Activated T-helper 2 cell treated with anti-CD3 and anti-CD28 coated beads, Interferon-gamma antibody, Interleukin-2, Interleukin-4, amounts not matched to agents 10 μg/mL and 5 μg/mL and 100 μg/mL, durations not matched to agents 14 hours and 24 hours and 36 hours (primary cell): ENCODE measurements around the gene TPRN. TPM values are rescaled to one million over a fixed set of nuclear protein-coding genes. Genes with fewer than 3 reads are reported as not detected.

ENCODE experiments used
- DNase-seq: peaks from one replicate; pipeline ENCODE4 v3.0.0; 2021; ENCODE audit warnings: low spot score
- H3K27ac Mint-ChIP-seq: one replicate; pipeline ENCODE4 v1.8.0; 2021; ENCODE audit warnings: mixed read lengths
- H3K27me3 Mint-ChIP-seq: one replicate; pipeline ENCODE4 v1.8.0; 2021; ENCODE audit warnings: low read depth, mixed read lengths
- H3K36me3 Mint-ChIP-seq: one replicate; pipeline ENCODE4 v1.8.0; 2021; ENCODE audit warnings: low read depth, mixed read lengths
- H3K4me1 Mint-ChIP-seq: one replicate; pipeline ENCODE4 v1.8.0; 2021; ENCODE audit warnings: low read depth, mixed read lengths
- H3K4me3 Mint-ChIP-seq: one replicate; pipeline ENCODE4 v1.8.0; 2021; ENCODE audit warnings: low read depth, mild to moderate bottlenecking, moderate library complexity, mixed read lengths
- H3K9me3 Mint-ChIP-seq: one replicate; pipeline ENCODE4 v1.8.0; 2021; ENCODE audit warnings: mixed read lengths
- intact Hi-C: fragments of 100-400 bp; cut with micrococcal nuclease; formaldehyde crosslinking; loops from one replicate; pipeline ENCODE4 v1.15.1; 2023
- total RNA-seq: library from RNA; stranded (reverse); gene quantifications from 2 replicates; pipeline ENCODE4 v1.2.3, GENCODE V29; 2022

TPRN gene
- total RNA-seq, 1 donor from 2014 or later: 16.4 TPM

DNA sequence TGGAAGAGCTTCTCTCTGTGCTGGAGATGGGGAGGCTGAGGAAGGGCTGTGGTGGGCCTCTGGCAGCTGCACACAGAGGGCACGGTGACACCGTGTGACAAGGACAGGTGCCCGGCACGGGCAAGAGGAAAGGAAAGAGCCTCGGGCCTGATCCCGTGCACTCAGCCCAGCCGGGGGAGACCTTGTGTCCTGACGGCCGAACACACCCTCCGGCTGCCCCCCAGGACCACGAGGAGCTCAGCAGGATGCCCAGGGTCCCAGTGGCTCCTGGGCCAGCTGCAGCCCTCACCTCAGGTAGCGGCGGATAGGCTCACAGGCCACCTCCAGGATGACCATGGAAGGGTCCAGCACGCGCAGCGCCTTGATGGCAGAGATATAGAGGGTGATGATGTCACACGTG lies 17.7 kb downstream of the TPRN start:
- no peak overlapping the region for H3K27ac Mint-ChIP-seq
- no peak for DNase-seq
- H3K27me3 Mint-ChIP-seq: no peaks in the 10 kb centered on the region
- no peaks in the 10 kb centered on the region for H3K9me3 Mint-ChIP-seq
- peaks cover 31% of the 10 kb centered on the region for H3K36me3 Mint-ChIP-seq
- intact Hi-C loops: no loop called here
- no peak overlapping the region for H3K4me3 Mint-ChIP-seq
- peaks cover 12% of the 10 kb centered on the region for H3K4me1 Mint-ChIP-seq

- intact Hi-C loops: no loop called here
- Mint-ChIP-seq H3K36me3 (peaks cover 32% of the 10 kb centered on the region), H3K27ac (no peak overlapping the region), H3K27me3 (no peaks in the 10 kb centered on the region), H3K4me1 (peaks cover 2% of the 10 kb centered on the region), H3K4me3 (no peak overlapping the region), H3K9me3 (no peaks in the 10 kb centered on the region)
- no peak for DNase-seq
Measured at GRCh38 chr9:137181680-137182079, 18.9 kb downstream of the TPRN start.

- no peak overlapping the region for H3K4me3 Mint-ChIP-seq
- H3K27ac Mint-ChIP-seq: no peak overlapping the region
- H3K36me3 Mint-ChIP-seq: peaks cover 29% of the 10 kb centered on the region
- DNase-seq: no peak
- no peaks in the 10 kb centered on the region for H3K9me3 Mint-ChIP-seq
- intact Hi-C loops: no loop called here
- H3K27me3 Mint-ChIP-seq: no peaks in the 10 kb centered on the region
- H3K4me1 Mint-ChIP-seq: no peaks in the 10 kb centered on the region
Measured at GRCh38 chr9:137180491-137180890, 20.1 kb downstream of the TPRN start.

DNA sequence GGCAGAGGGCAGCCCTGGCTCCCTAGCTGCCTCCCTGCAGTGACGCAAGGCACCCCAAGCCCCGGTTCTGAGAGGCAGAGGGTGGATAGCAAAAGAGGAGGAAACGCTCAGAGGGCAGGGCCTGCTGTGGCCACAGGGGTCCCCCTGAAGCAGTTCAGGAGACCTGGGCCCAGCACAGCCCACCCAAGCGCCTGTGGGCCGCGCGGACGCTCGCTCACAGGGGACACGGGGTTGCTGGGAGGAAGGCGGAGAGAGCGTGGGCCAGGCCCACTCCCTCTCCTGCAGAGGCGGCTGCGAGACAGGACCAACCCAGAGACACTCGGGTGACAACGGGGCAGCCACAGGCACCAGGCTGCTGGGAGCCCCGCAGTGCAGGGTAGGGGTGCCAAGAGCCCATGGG lies 20.8 kb downstream of the TPRN start:
- H3K36me3 Mint-ChIP-seq: peaks cover 26% of the 10 kb centered on the region
- H3K4me1 Mint-ChIP-seq: no peaks in the 10 kb centered on the region
- intact Hi-C loops: loop anchor here (10.0 kb wide), 2 partner anchors 55 to 335 kb away; partner anchors contain the start of genes AJM1 and PHPT1
- no peak overlapping the region for H3K27ac Mint-ChIP-seq
- H3K9me3 Mint-ChIP-seq: no peaks in the 10 kb centered on the region
- no peaks in the 10 kb centered on the region for H3K27me3 Mint-ChIP-seq
- no peak for DNase-seq
- no peak overlapping the region for H3K4me3 Mint-ChIP-seq

GRCh38 chr9:137178939-137179630 lies 21.5 kb downstream of the TPRN start:
- Mint-ChIP-seq H3K4me1 (no peaks in the 10 kb centered on the region), H3K36me3 (peaks cover 21% of the 10 kb centered on the region), H3K4me3 (no peak overlapping the region), H3K27me3 (no peaks in the 10 kb centered on the region), H3K9me3 (no peaks in the 10 kb centered on the region), H3K27ac (no peak overlapping the region)
- no peak for DNase-seq
- intact Hi-C loops: loop anchor here (10.0 kb wide), 2 partner anchors 54 to 334 kb away; partner anchors contain the start of genes AJM1 and PHPT1

- Mint-ChIP-seq H3K27me3 (no peaks in the 10 kb centered on the region), H3K36me3 (peaks cover 15% of the 10 kb centered on the region), H3K4me1 (no peaks in the 10 kb centered on the region), H3K9me3 (no peaks in the 10 kb centered on the region), H3K27ac (no peak overlapping the region), H3K4me3 (no peak overlapping the region)
- intact Hi-C loops: loop anchor here (10.0 kb wide), 2 partner anchors 54 to 334 kb away; partner anchors contain the start of genes AJM1 and PHPT1
- DNase-seq: no peak
Measured at GRCh38 chr9:137178201-137178938, 22.2 kb downstream of the TPRN start.

GRCh38 chr9:137176302-137177182 lies 24.0 kb downstream of the TPRN start:
- peaks cover 9% of the 10 kb centered on the region for H3K36me3 Mint-ChIP-seq
- intact Hi-C loops: loop anchor here (10.0 kb wide), 2 partner anchors 52 to 332 kb away; partner anchors contain the start of genes AJM1 and PHPT1
- no peak for DNase-seq

GRCh38 chr9:137175345-137175961 lies 25.1 kb downstream of the TPRN start:
- Mint-ChIP-seq H3K4me3 (no peak overlapping the region), H3K27ac (no peak overlapping the region), H3K4me1 (no peaks in the 10 kb centered on the region), H3K27me3 (peaks cover 8% of the 10 kb centered on the region), H3K9me3 (no peaks in the 10 kb centered on the region), H3K36me3 (peaks cover 8% of the 10 kb centered on the region)
- no peak for DNase-seq
- intact Hi-C loops: loop anchor here (10.0 kb wide), 2 partner anchors 51 to 331 kb away; partner anchors contain the start of genes AJM1 and PHPT1

More at GRCh38 chr9:137176302-137177182, 24.0 kb downstream of the TPRN start:
- no peaks in the 10 kb centered on the region for H3K4me1 Mint-ChIP-seq
- H3K9me3 Mint-ChIP-seq: no peaks in the 10 kb centered on the region
- peaks cover 5% of the 10 kb centered on the region for H3K27me3 Mint-ChIP-seq
- no peak overlapping the region for H3K4me3 Mint-ChIP-seq
- H3K27ac Mint-ChIP-seq: no peak overlapping the region

DNA sequence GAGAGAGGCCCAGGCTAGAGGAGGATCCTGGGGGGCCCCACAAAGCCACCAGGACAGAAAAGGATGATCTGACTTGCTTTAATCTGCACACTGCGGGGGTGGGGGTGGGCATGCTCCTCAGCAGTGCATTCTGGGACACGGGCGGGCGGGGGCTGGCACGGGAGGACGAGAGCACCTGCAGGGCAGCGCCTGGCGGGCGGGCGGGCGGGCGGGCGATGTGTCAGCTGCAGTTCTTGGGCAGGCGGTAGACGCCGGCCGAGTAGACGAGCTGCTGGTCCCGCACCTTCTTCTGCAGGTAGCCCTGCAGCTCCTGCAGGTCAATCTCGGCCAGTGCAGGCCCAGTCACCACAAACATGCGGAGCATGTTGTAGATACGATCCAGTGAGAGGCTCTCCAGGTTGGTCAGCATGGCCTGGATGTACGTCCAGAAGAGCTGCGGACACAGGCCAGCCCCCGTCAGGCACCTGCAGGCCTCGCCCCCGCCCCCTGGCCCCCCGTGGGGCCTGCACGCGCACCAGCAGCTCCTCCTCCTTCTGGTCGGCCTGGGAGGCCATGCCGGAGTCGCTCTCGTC lies 25.7 kb downstream of the TPRN start:
- Mint-ChIP-seq H3K36me3 (peaks cover 8% of the 10 kb centered on the region), H3K4me1 (no peaks in the 10 kb centered on the region), H3K27ac (no peak overlapping the region), H3K9me3 (no peaks in the 10 kb centered on the region), H3K4me3 (no peak overlapping the region), H3K27me3 (peaks cover 13% of the 10 kb centered on the region)
- DNase-seq: no peak
- intact Hi-C loops: loop anchor here (10.0 kb wide), 2 partner anchors 50 to 330 kb away; partner anchors contain the start of genes AJM1 and PHPT1

GRCh38 chr9:137173796-137174664 lies 26.5 kb downstream of the TPRN start:
- H3K4me3 Mint-ChIP-seq: no peak overlapping the region
- H3K4me1 Mint-ChIP-seq: no peaks in the 10 kb centered on the region
- no peak for DNase-seq
- H3K36me3 Mint-ChIP-seq: peaks cover 8% of the 10 kb centered on the region
- peaks cover 13% of the 10 kb centered on the region for H3K27me3 Mint-ChIP-seq
- H3K9me3 Mint-ChIP-seq: no peaks in the 10 kb centered on the region
- intact Hi-C loops: loop anchor here (10.0 kb wide), 2 partner anchors 49 to 329 kb away; partner anchors contain the start of genes AJM1 and PHPT1
- no peak overlapping the region for H3K27ac Mint-ChIP-seq
